Middle frontal gyrus (tissue), 1 donor: ENCODE data around the gene MCRIP2.

Experiments
- DNase-seq: peaks from one replicate; pipeline ENCODE4 v3.0.0-alpha.2; 2015; ENCODE audit warnings: low spot score; ENCODE audit errors: extremely low spot score

MCRIP2 gene

DNA sequence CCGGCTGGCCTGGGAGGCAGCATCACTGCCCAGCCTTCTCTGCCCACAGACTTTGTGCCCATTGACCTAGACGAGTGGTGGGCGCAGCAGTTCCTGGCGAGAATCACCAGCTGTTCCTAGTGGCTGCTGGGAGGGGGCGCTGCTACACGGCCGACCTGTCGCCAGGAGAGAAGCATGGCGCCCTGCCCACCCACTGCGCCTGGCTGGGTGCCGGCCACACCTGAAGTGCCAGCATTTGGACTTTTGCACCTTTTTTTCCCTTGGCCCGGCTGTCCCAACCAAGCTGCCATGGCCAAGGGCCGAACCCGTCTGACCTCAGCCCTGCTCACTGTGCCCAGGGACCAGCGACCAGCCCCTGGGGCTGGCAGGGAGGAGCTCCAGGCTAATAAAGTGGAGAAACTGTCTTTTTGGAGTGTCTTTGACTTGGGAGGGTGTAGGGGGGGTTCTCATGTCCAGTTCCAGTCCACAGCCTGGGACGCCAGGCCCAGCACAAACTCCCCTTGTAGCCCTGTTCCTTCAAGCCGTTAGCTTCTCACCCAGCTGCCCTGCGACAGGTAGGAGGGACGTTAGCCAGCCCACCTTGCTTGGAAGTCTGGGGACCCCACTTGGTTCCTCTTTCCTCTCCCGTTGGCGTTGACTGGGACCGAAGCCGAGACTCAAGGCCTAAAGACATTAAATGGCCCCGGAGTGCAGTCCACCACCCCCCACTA is 6.6 kb downstream of the MCRIP2 start:
- no peak for DNase-seq

DNA sequence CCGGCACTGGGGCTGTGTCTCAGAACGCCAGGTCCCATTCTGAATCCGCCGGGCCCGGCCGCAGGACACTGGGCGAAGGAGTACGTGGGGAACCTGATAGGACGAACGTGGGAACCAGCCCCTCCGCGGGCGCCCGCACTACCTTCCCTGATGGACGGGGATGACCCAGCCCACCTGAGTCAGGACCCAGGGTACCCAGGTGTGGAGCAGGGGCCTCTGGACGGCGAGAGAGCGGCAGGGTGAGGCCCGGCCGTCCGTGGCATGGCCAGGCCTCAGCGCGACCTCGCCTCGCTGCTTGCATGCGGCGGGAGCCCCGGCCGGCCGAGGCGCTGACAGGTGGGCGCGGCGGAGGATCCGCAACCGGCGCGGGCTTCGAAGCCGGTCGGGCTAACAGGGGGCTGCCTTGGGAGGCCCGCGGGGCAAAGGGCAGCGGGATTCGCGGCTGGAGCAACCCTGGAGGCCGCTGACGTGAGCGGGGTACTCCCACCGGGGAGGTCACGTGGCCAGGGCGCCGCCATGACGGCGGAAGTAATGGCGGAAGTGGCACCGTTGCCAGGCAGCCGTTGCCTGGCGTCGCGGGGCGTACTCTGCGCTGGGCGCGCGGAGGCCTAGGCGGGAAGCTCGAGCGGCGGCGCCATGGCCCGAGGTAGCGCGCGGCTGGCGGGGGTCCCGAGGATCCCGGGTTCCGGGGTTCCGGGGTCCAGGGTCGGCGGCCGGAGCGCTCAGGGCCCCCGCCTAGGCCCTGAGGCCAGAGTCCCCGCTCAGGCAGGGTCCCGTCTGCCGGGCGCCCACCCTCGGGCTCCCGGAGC is 7.4 kb downstream of the MCRIP2 start, which contains the start of gene WDR90:
WDR90 (plus strand) TSS at position 585 of the 809 bp plus-strand sequence; CDS start at position 637, 52 bp downstream.
- peak; percentile 93 for DNase-seq

DNA sequence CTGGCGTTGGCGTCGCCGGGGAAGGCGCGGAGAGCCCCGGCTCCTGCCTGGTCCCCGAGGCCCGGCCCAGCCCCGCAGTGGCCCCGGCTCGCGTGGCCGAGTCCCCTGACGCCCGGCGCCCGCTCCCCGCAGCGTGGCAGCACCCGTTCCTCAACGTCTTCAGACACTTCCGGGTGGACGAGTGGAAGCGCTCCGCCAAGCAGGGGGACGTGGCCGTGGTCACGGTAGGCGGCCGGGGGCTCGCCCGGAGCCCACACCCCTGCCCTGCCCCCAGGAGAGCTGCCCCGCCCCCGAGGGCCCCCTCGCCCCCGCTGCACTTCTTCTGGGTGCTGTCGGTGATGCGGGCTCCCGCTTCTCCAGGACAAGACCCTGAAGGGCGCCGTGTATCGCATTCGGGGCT is 8.0 kb downstream of the MCRIP2 start:
- no peak for DNase-seq

GRCh38 chr16:651844-652243 is 10.2 kb downstream of the MCRIP2 start:
- DNase-seq = no peak

- DNase-seq = no peak
Observed at GRCh38 chr16:652454-653305, 11.1 kb downstream of the MCRIP2 start.

GRCh38 chr16:654034-654433 is 12.4 kb downstream of the MCRIP2 start:
- no peak for DNase-seq

GRCh38 chr16:657487-657886 is 15.9 kb downstream of the MCRIP2 start:
- DNase-seq = no peak

DNA sequence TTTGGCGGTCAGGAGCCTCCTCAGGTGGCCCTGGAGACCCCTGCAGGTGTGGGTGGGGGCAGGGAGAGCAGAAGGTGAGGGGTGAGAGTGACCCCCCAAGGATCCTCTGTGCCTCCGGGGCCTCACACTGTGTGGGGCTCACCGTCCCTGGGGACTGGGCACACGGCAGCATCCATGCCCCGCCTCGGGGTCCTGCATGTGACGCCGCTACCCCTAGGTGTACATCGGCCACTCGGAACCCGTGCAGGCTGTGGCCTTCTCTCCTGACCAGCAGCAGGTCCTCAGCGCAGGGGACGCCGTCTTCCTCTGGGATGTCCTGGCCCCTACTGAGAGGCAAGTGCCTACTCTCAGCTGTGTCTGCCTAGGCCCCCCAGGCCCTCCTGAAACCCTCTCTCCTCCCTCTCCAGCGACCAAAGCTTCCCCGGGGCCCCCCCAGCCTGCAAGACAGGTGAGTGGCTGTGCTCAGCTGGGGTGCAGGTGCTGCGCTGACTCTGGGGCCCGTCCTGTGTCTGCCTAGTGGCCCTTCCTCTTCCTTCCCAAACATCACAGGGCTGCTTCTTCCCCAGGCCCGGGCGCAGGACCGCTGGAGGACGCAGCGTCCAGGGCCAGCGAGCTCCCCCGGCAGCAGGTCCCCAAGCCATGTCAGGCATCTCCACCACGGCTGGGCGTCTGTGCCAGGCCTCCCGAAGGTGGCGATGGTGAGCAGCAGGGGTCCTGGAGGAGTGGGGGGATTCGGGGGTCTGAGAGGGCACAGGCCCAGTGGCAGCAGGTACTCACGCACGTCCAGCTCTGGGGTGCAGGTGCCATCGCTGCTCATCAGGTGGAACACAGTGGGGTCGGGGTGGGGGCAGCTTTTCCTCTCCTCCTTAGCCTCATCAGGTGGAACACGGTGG is 17.3 kb downstream of the MCRIP2 start:
- DNase-seq = no peak

DNA sequence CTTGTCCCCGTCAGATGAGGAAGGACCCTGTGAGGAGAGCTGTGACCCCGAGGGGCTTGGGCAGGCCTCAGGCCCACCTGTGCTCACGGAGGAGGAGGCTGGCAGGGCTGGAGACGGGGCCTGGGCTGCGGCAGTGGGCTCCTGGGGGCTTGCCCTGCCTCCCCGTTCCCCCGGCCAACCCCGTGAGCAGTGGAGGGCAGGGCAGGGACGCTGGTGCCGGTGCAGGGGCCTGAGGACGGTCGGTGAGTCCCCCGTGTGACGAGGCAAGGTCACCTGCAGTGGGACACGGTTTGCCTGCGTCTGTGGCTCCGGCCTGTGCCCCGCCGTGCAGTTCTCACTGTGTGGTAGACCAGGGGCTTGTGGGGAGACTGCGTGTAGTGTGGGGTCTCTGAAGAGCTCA is 18.0 kb downstream of the MCRIP2 start:
- no peak for DNase-seq

- no peak for DNase-seq
Observed at GRCh38 chr16:660132-660458, 18.5 kb downstream of the MCRIP2 start.

- peak; percentile 44 for DNase-seq
Observed at GRCh38 chr16:660459-661183, 19.0 kb downstream of the MCRIP2 start.

GRCh38 chr16:661184-661821 is 19.7 kb downstream of the MCRIP2 start:
- no peak for DNase-seq

DNA sequence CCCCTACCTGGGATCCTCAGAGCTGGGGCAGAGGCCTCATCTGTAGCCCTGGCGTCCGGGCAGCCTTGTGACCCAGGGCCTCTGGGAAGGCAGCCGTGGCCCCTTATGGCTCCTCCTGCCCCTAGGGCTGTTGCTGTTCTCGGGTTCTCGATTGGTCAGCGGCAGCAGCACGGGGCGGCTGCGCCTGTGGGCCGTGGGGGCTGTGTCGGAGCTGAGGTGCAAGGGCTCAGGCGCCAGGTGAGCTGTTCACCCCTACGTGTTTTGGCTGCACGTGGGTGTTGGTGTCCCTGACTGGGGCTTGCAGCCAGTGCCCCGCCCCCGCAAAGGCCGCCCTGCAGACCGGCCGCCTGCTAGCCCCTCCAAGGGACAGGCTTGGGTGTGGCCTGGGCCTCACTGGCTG is 20.5 kb downstream of the MCRIP2 start:
- no peak for DNase-seq

DNA sequence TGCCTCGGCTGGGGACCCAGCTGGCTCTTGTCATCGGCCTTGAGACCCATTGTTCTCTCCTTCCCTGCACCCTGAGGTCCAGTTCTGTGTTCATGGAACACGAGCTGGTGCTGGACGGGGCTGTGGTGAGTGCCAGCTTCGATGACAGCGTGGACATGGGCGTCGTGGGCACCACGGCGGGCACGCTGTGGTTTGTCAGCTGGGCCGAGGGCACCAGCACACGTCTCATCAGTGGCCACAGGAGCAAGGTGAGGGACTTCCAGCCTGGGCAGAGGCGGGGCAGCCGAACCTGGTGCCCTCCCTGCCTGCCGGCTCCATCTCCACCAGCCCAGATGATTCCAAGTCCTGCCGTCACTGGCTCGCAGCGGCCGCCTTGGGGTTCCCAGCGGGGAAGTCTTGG is 21.0 kb downstream of the MCRIP2 start:
- no peak for DNase-seq

- DNase-seq = no peak
Observed at GRCh38 chr16:666572-666971, 24.9 kb downstream of the MCRIP2 start.

DNA sequence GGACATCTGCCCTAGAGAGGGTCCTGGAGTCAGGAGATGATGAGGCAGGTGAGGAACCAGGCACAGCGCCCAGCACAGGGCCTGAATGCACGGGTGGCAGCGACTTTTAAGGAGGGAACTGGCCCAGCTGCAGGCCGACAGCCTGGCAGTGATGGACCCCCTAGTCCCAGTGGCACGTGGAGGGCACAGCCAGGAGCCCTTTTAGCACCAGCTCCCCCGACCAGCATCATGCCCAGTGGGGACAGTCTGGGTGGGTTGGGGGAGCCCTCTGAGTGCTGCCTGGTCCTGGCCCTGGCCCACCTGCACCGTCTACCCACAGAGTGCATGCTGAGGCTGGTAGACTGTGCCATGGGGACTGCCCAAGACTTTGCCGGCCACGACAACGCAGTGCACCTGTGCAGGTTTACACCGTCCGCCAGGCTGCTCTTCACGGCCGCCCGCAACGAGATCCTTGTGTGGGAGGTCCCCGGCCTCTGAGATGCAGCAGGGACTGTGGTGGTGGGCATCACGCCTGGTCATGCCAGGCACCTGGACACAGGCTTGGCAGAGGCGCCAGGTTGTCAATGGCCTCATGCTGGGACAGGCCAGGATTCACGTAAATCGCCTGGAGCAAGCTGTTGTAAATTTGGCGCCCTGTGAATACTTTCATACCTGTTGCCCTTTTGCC is 25.6 kb downstream of the MCRIP2 start:
- no peak for DNase-seq

DNA sequence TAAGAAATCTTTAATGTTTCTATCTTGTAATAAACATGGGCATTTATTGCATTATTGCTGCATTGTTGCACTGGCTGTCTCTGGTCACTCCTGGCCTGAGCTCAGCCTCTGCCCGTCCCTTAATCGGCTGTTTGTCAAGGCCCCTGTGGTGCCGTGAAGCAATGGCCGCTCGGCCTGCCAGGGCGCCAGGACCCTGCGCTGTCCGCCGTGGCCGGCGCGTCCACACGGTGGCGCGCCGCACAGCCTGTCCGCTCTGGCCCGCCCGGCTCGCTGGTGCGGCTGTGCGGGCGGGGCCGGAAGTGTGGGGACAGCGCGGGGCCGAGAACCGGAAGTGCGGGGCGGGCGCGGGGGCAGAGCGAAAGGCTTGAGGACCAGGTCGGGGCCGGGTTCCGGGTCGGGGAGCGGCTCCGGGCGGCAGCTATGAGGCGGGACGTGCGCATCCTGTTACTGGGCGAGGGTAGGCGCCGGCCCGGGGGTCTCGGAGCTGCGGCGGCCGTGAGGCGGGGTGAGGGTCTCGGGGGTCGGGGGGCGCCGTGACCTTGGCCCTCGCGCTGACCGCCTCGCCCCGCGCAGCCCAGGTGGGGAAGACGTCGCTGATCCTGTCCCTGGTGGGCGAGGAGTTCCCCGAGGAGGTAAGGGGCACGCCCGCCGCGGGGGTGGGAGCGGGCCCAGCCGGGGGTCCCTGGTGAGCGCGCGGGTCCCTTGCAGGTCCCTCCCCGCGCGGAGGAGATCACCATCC is 26.3 kb downstream of the MCRIP2 start, which contains the start of gene RHOT2:
RHOT2 (plus strand) TSS at position 353 of the 739 bp plus-strand sequence; CDS start at position 421, 68 bp downstream.
- peak; percentile 90 for DNase-seq

DNA sequence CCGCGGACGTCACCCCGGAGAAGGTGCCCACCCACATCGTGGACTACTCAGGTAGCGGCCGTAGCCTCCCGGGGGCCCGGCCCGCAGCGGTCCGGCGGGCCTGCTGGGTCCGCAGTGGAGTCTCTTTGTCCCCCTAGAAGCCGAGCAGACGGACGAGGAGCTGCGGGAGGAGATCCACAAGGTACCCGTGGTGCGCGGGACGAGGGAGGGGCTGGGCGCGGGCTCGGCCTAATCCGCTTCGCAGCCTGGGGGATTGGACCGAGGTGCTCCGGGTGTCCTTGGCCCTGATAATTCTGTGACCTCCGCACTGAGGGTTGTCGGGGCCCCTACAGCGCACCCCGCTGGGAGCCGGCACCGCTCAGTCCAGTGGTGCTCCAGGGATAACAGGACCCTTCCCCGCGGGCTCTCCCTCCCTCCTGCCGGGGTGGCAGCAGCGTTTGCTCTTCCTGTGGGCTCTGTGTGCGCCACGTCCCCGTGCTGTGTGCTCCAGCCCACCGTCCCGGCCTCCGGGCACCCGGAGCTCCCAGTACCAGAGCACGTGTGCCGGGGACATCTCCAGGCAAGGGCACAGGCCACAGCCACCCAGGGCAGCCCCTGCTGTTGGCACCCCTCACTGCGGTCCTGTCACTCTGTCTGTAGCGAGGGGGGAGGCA is 27.0 kb downstream of the MCRIP2 start:
- DNase-seq = no peak
